Stimulated activated naive CD8-positive, alpha-beta T cell treated with anti-CD3 and anti-CD28 coated beads, Interleukin-15, Interleukin-2, amounts not matched to agents 100 ng/mL and 50 ng/mL, for 24 hours (primary cell): ENCODE results near the gene CACNA2D2.

ENCODE experiments used
- H3K27ac Mint-ChIP-seq: one replicate; pipeline ENCODE4 v1.8.0; 2021; ENCODE audit warnings: mild to moderate bottlenecking, mixed read lengths
- H3K27me3 Mint-ChIP-seq: one replicate; pipeline ENCODE4 v1.8.0; 2021; ENCODE audit warnings: mixed read lengths
- H3K36me3 Mint-ChIP-seq: one replicate; pipeline ENCODE4 v1.8.0; 2021; ENCODE audit warnings: low read depth, mixed read lengths
- H3K4me1 Mint-ChIP-seq: one replicate; pipeline ENCODE4 v1.8.0; 2021; ENCODE audit warnings: low read depth, mixed read lengths
- H3K4me3 Mint-ChIP-seq: one replicate; pipeline ENCODE4 v1.8.0; 2021; ENCODE audit warnings: mild to moderate bottlenecking, mixed read lengths
- H3K9me3 Mint-ChIP-seq: one replicate; pipeline ENCODE4 v1.8.0; 2021; ENCODE audit warnings: mixed read lengths

CACNA2D2 gene

GRCh38 chr3:50358355-50358910, 145.0 kb downstream of the CACNA2D2 start:
- H3K36me3 Mint-ChIP-seq, result peaks cover 24% of the 10 kb centered on the region
- H3K27me3 Mint-ChIP-seq, result no peaks in the 10 kb centered on the region
- peak overlapping the region; percentile 91 for H3K27ac Mint-ChIP-seq
- H3K4me3 Mint-ChIP-seq, result peak overlapping the region; percentile 97
- no peaks in the 10 kb centered on the region for H3K9me3 Mint-ChIP-seq
- peaks cover 36% of the 10 kb centered on the region for H3K4me1 Mint-ChIP-seq

GRCh38 chr3:50357481-50357880, 146.0 kb downstream of the CACNA2D2 start:
- Mint-ChIP-seq H3K36me3 (peaks cover 24% of the 10 kb centered on the region), H3K27me3 (no peaks in the 10 kb centered on the region), H3K4me1 (peaks cover 40% of the 10 kb centered on the region), H3K4me3 (peak overlapping the region; percentile 97), H3K27ac (peak overlapping the region; percentile 91), H3K9me3 (no peaks in the 10 kb centered on the region)

GRCh38 chr3:50356553-50356952, 146.9 kb downstream of the CACNA2D2 start:
- Mint-ChIP-seq H3K4me1 (peaks cover 46% of the 10 kb centered on the region), H3K36me3 (peaks cover 24% of the 10 kb centered on the region)

GRCh38 chr3:50355829-50356552, 147.4 kb downstream of the CACNA2D2 start:
- H3K27ac Mint-ChIP-seq, result peak overlapping the region; percentile 68
- no peaks in the 10 kb centered on the region for H3K27me3 Mint-ChIP-seq
- H3K9me3 Mint-ChIP-seq, result no peaks in the 10 kb centered on the region
- H3K4me1 Mint-ChIP-seq, result peaks cover 52% of the 10 kb centered on the region
- H3K4me3 Mint-ChIP-seq, result peak overlapping the region; percentile 97
- peaks cover 24% of the 10 kb centered on the region for H3K36me3 Mint-ChIP-seq

More at GRCh38 chr3:50356553-50356952, 146.9 kb downstream of the CACNA2D2 start:
- no peak overlapping the region for H3K27ac Mint-ChIP-seq
- no peaks in the 10 kb centered on the region for H3K9me3 Mint-ChIP-seq
- no peaks in the 10 kb centered on the region for H3K27me3 Mint-ChIP-seq
- H3K4me3 Mint-ChIP-seq, result peak overlapping the region; percentile 97

- no peak overlapping the region for H3K27ac Mint-ChIP-seq
- peaks cover 29% of the 10 kb centered on the region for H3K36me3 Mint-ChIP-seq
- no peak overlapping the region for H3K4me3 Mint-ChIP-seq
- H3K27me3 Mint-ChIP-seq, result no peaks in the 10 kb centered on the region
- no peaks in the 10 kb centered on the region for H3K9me3 Mint-ChIP-seq
- H3K4me1 Mint-ChIP-seq, result peaks cover 55% of the 10 kb centered on the region
Observed at GRCh38 chr3:50354850-50355249, 148.6 kb downstream of the CACNA2D2 start.

- H3K36me3 Mint-ChIP-seq, result peaks cover 30% of the 10 kb centered on the region
- H3K4me3 Mint-ChIP-seq, result no peak overlapping the region
- H3K4me1 Mint-ChIP-seq, result peaks cover 55% of the 10 kb centered on the region
- H3K27me3 Mint-ChIP-seq, result no peaks in the 10 kb centered on the region
- H3K9me3 Mint-ChIP-seq, result no peaks in the 10 kb centered on the region
- no peak overlapping the region for H3K27ac Mint-ChIP-seq
Observed at GRCh38 chr3:50354186-50354764, 149.2 kb downstream of the CACNA2D2 start.

GRCh38 chr3:50353245-50354004, 150.0 kb downstream of the CACNA2D2 start:
- no peaks in the 10 kb centered on the region for H3K9me3 Mint-ChIP-seq
- peaks cover 32% of the 10 kb centered on the region for H3K36me3 Mint-ChIP-seq
- no peak overlapping the region for H3K4me3 Mint-ChIP-seq
- no peaks in the 10 kb centered on the region for H3K27me3 Mint-ChIP-seq
- H3K4me1 Mint-ChIP-seq, result peaks cover 59% of the 10 kb centered on the region
- H3K27ac Mint-ChIP-seq, result no peak overlapping the region

GRCh38 chr3:50352781-50353180, 150.7 kb downstream of the CACNA2D2 start:
- Mint-ChIP-seq H3K4me1 (peaks cover 59% of the 10 kb centered on the region), H3K27ac (no peak overlapping the region), H3K4me3 (no peak overlapping the region), H3K36me3 (peaks cover 26% of the 10 kb centered on the region), H3K9me3 (no peaks in the 10 kb centered on the region), H3K27me3 (no peaks in the 10 kb centered on the region)

- Mint-ChIP-seq H3K36me3 (peaks cover 23% of the 10 kb centered on the region), H3K4me3 (peak overlapping the region; percentile 97), H3K9me3 (no peaks in the 10 kb centered on the region), H3K4me1 (peaks cover 58% of the 10 kb centered on the region), H3K27me3 (no peaks in the 10 kb centered on the region), H3K27ac (peak overlapping the region; percentile 98)
Observed at GRCh38 chr3:50351323-50351697, 152.1 kb downstream of the CACNA2D2 start.

GRCh38 chr3:50350527-50351322, 152.7 kb downstream of the CACNA2D2 start, which contains the start of the genes CYB561D2 and NPRL2:
CYB561D2 (plus strand) TSS chr3:50350862; CDS start chr3:50351434, 572 bp downstream.
NPRL2 (minus strand) TSS chr3:50350775; CDS start chr3:50350652, 123 bp downstream.
- peaks cover 23% of the 10 kb centered on the region for H3K36me3 Mint-ChIP-seq
- H3K27ac Mint-ChIP-seq, result peak within 1 kb of the TSS; percentile 98
- H3K4me1 Mint-ChIP-seq, result peaks cover 63% of the 10 kb centered on the region
- no peaks in the 10 kb centered on the region for H3K9me3 Mint-ChIP-seq
- peak within 1 kb of the TSS; percentile 97 for H3K4me3 Mint-ChIP-seq
- no peaks in the 10 kb centered on the region for H3K27me3 Mint-ChIP-seq

GRCh38 chr3:50350213-50350526, 153.3 kb downstream of the CACNA2D2 start:
- H3K4me1 Mint-ChIP-seq, result peaks cover 67% of the 10 kb centered on the region
- H3K9me3 Mint-ChIP-seq, result no peaks in the 10 kb centered on the region
- H3K36me3 Mint-ChIP-seq, result peaks cover 23% of the 10 kb centered on the region
- H3K27me3 Mint-ChIP-seq, result no peaks in the 10 kb centered on the region
- H3K27ac Mint-ChIP-seq, result peak overlapping the region; percentile 98
- peak overlapping the region; percentile 97 for H3K4me3 Mint-ChIP-seq

GRCh38 chr3:50347187-50347813, 156.1 kb downstream of the CACNA2D2 start:
- H3K27me3 Mint-ChIP-seq, result no peaks in the 10 kb centered on the region

GRCh38 chr3:50345586-50346234, 157.7 kb downstream of the CACNA2D2 start, which contains the start of gene ZMYND10:
ZMYND10 (minus strand) TSS chr3:50345732; CDS start chr3:50345579, 153 bp downstream.
- H3K4me1 Mint-ChIP-seq, result peaks cover 68% of the 10 kb centered on the region

More at GRCh38 chr3:50347187-50347813, 156.1 kb downstream of the CACNA2D2 start:
- Mint-ChIP-seq H3K36me3 (peaks cover 17% of the 10 kb centered on the region), H3K4me1 (peaks cover 67% of the 10 kb centered on the region), H3K27ac (no peak overlapping the region), H3K9me3 (no peaks in the 10 kb centered on the region), H3K4me3 (no peak overlapping the region)

More at GRCh38 chr3:50345586-50346234, 157.7 kb downstream of the CACNA2D2 start, which contains the start of gene ZMYND10:
- H3K36me3 Mint-ChIP-seq, result peaks cover 17% of the 10 kb centered on the region
- no peaks in the 10 kb centered on the region for H3K27me3 Mint-ChIP-seq
- H3K27ac Mint-ChIP-seq, result peak within 1 kb of the TSS; percentile 9
- no peaks in the 10 kb centered on the region for H3K9me3 Mint-ChIP-seq
- peak within 1 kb of the TSS; percentile 47 for H3K4me3 Mint-ChIP-seq
